GM21717 (cell line): ENCODE results near the gene RAMP3.
"Not testable (repeated sequence)": the region's sequence is repeated elsewhere in the genome, so short reads cannot be mapped to it uniquely, and the experiment has no call there.

Experiments
- ATAC-seq: cut with Tn5 transposase; IDR thresholded peaks from one replicate; pipeline ENCODE4 v1.9.1; 2021; ENCODE audit warnings: mild to moderate bottlenecking, moderate library complexity; ENCODE audit not compliant: unreplicated experiment

Gene RAMP3

DNA sequence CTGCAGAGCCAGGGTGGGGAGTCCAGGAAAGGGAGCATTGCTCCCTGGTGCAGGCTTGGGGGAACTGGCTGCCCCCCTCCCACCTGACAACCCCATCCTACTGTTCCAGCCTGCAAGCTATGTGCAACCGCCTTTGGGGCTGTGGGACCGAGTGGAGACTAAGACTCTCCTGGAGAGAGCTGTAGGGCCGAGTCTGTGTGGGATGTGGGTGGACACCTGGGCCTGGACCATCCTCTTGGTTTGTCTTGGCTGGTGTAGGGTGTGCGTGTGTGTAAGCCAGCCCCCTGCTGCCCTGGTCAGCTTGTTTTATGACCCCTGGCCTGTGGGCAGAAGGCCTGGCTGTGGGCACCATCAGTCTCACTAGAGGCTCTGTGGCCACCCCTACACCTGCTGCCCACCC is 1.6 kb upstream of the RAMP3 start:
- ATAC-seq: no peak

DNA sequence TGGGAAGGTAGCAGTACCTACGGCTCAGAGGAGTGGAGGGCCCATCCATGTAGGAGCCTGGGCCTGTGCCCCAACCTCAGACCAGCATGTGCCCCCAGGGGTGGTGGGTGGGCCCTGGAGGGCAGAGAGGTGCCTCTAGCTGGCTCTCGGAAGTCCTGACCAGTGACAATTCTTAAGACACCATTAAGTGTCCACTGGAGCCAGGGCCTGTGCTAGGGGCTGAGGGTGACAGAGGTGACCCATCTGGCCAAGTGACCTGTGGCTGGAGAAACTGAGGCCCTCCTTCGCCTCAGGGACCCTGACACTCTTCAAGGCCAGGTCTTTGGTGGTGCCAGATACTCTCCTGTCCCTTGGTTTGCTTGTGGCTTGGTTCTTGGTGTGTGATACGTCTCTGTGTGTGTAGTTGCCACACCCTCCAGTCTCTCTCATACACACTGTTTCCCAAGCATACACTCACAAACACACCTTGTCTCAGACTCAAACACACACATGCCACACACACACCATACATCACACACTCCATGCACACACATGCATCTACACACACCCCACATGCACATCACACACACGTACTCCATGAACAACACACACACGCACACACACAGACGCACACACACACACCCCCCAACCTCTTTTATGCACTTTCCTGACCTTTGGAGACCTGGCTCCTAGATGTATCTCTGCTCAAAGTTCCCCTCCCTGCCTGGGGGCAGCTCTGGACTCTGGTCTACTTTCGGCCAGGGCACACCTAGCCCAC is 897 bp upstream of the RAMP3 start:
- ATAC-seq: no peak

DNA sequence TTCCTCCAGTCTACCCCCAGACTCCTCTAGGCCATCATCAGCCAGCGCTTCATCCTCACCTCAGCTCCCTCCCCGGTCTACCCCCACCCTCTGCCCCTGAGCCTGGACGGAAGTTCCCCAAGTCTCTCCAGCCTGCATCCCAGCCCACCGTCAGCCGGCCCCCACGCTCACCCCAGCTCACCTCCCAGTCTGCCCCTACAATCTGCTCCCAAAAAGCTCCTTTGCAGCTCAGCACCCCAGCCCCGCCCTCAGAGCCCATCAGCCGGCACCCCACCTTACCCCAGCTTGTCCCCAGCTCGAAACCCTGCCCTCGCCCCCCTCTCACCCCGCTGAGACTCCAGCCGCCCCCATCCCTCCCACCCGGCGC is 322 bp upstream of the RAMP3 start:
- ATAC-seq: no peak

DNA sequence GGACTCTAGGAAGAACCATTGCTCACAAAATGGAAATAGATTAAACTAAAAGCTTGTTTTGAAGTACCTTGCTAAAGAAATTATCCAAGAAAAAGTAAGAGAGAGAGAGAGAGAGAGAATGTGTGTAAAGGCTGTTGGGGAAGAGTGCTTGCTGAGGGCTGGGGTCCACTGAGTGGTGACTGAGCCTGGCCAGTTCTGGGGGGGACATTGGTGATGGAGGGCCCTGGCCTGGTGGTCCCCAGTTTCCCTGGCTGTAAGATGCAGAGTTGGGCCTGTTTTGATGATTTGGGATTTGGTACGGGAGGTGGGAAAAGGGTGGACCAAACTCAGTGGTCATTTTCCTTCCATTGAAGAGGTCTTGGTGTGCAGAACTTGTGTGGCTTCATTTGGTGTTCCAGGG is 880 bp downstream of the RAMP3 start:
- no peak for ATAC-seq

DNA sequence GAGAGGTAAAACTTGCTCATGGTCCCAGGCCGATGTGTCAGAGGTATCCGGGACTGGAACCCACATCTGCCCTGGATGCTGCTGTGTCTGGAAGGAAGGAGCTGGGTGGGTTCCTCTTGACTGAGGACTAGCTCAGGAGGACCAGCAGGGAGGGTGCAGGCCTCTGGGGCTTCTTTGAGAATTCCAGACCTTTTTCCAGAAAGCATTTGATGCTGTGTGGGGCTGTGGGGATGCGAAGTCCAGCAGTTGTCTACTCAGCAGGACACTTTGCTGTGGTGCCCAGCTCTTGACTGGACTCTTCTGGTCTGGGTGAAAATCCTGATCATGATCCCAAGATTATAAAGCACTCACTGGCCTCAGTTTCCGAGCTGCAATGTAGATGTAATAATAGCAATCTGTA is 1.7 kb downstream of the RAMP3 start:
- no peak for ATAC-seq

DNA sequence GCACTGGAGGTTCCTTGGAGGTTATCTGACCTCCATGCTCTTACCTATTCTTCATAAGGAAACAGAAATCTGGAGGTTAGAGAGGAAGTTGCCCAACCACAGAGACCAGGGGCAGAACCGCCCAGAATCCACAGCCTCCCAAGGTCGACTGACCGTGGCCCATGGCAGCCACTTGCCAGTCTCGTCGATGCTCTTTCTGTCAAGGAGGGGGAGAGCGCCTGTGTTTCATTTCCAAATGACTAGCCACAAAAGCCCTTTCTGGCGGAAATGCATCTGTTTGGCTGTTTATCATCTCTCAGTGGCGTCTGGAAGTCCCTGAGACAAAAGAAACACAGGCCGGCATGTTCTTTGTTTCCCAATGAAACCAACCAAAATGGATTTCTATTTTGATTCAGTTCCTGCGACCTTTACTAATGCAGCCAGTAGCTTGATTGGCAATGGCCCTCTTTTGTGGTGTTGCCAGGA is 2.9 kb downstream of the RAMP3 start:
- peak; percentile 49 for ATAC-seq

DNA sequence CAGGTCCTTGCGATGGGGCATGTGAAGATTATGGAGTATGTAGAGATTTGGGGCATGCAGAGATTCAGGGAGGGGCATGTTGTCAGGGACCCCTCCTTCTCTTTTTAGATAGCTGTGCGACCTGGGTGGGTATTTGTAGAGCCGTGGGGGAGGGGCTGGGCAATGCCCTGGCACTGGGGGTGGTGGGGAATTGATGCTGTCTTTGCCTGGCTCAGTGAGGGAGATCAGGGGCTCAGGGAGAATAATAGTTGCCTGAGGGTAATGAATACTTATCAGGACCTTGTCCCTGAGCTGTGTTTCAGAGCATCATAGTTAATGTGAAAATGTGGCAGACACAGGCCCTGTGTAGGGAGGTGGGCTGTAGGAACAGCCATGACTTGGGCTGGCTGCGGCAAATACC is 3.5 kb downstream of the RAMP3 start:
- ATAC-seq: no peak

DNA sequence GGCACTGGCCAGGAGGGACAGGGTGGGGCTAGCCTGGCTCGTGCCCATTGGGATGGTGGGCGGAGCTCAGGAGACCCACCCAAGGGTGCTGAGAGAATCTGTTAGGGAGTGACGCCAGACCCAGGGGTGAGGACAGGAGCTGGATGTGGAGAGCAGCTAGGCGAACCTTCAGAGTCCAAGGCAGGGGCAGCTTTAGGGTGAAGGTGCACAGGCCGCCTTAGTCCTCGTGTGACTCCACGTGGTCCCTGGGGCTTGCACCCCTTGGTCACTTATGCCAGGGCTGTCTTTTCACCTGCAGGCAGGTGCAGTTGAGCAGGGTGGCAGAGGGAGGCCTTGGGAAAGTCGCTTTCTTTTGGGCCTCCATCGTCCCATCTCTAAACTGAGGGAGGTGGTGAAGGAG is 4.3 kb downstream of the RAMP3 start:
- no peak for ATAC-seq

DNA sequence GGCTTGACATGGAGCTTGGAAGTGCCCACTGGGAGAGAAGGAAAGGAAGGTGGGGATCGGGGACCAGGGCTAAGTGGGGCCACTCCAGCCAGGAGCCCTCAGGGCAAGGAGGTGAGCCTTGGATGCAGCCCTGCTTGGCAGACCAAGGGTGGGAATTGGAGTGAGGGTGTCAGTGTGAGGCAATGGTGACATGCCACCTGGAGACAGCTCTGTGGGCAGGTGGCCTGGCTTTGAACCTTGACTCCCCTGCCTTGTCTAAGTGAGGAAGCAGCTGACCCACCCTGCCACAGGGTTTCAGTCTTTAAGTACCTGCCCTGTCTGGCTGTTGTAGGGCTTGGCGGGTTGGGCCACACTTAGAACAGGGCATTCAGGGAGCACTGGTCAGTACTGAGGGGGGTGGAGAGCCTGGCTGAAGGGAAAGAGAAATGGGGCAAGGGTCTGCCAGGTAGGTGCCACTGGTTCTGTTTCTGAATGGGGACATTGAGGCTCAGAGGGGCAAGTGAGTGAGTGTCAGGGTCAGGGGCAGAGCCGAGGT is 4.8 kb downstream of the RAMP3 start:
- ATAC-seq: no peak

DNA sequence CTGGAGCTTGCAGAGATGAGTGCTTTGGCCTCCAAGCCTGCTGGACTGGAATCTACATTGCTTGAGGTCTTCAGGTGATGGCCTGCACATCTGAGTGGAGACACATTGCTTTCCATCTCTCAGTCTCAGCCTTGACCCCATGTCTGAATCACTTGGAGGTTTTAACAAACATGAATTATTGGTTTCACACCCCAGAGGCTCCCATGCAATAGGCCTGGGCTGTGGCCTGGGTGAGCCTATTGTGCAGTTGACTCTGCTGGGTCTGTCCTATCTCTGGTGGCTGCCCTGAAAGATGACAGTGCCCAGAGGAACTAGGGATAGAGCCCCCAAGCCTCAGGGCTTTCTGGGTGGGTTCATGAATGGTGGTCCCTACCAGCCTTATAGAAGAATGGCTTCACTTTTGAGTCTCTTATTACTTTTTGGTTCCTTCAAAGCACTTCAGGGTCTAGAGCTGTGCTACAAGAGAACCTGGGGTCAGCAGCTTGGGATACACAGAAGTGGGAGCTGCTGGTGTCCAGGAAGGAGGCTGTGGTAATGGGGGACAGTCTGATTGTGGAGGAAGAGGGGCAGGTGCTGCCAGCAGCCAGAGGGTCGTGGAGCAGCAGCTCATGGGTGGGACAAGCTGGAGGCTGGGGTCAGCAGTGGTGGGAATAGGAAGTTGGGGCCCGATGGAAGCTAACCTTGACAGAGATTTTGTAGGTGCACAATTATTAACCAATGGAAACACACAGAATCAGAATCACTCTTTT is 5.5 kb downstream of the RAMP3 start:
- ATAC-seq: no peak

DNA sequence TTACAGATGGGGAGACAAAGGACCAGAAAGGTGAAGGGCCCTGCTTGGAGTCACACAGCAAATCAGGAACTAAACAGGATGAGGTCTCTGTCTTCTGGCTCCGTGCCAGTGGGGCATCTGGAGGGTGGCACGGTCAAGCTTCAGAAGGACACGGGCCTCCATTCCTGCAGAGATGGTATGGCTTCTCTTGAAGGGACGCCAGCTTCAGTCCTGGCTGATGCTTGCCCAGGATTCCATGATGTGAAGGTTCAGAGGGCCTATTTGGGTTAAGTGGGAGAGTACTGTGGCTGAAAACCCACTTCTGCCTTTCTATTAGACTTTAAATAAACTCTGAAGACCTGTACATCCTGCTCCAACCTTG is 6.1 kb downstream of the RAMP3 start:
- no peak for ATAC-seq

DNA sequence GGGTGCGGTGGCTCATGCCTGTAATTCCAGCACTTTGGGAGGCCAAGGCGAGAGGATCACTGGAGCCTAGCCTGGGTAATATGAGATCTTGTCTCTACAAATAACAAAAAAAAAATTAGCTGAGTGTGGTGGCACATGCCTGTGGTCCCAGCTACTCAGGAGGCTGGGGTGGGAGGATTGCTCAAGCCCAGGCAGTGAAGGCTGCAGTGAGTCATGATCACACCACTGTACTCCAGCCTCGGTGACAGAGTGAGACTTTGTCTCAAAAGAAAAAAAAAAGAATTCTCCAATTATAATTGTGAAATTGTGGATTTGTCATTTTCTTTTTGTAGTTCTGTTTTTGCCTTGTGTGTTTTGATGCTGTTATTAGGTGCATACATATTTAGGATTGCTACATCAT is 6.7 kb downstream of the RAMP3 start:
- not testable (repeated sequence) for ATAC-seq

DNA sequence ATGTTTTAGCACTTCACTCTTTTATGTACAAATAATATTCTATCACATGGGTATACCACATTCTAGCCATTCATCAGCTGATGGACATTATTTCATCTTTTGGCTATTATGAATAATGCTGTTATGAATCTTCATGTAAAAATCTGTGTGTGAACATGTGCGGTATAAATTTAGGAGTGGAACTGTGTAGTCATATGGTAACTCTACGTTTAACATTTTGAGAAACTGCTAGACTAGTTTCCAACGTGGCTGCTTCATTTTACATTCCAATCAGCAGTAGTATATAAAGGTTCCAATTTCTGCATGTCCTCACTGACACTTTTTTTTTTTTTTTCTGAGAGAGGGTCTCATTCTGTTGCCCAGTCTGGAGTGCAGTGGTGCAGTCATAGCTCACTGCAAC is 8.3 kb downstream of the RAMP3 start:
- ATAC-seq: no peak

DNA sequence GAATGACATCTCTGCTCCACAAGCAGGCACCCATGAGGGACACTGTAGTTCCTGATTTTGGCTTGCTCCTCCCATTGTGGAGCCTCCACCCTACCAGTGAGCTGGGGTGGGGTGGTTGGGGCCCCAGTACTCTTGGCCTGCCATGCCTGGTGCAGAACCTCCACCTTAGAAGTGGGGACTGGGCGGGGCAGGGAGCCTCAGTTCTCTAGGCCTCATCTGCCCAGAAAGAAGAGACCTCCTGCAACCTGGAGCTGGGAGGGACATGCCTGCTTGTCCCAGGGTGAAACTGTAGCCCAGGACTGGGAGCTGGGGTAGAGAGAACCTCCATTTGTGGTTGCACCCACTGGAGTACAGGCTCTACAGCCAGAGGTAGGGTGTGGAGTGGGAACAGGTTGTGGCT is 14.4 kb downstream of the RAMP3 start:
- ATAC-seq: no peak

DNA sequence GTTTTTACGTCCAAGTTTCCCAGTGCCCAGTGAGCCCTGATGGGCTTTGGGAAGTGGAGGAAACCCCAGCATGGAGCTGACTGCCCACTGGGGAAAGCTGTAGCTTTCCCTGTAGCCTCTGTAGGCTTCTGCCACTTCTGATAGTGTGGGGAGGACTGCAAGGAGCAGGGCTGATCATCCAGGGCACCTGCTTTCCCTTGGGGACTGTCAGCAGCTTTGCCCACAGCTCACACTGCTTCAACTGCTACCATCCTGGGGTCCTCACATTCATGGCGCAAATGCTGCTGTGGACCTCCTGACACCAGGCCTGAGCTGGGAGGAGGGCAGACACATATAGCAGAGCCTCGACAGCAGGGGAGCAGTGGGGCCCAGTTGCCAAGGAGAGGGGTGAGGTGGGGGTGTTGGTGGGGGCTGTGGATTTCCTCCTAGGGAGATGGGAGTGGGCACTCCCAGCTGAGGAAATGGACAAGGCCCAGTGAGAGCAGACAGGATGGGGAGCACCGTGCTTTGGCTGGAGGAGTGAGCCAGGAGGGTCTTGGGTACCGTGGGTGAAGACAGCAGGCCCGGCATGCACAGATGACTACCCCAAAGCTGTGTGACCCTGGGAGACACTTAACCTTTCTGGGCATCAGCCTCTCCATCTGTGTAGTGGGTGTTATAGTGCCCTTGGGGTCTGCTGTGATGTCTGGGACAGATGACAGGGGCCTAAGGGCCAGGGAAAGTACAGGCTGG is 16.2 kb downstream of the RAMP3 start:
- no peak for ATAC-seq

DNA sequence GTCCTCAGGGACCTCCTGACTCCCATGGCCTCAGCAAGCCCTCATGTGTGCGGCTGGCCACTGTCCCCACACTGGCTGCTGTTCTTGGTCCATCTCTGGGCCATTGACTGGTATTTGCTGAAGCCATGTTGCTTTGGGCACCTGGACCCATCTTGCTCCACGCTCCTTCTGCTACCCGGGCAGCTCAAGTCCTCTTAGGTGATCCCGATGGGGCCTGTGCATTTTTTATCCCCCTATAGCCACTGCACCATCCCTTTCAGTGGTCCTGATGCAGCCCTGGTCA is 16.7 kb downstream of the RAMP3 start:
- no peak for ATAC-seq

DNA sequence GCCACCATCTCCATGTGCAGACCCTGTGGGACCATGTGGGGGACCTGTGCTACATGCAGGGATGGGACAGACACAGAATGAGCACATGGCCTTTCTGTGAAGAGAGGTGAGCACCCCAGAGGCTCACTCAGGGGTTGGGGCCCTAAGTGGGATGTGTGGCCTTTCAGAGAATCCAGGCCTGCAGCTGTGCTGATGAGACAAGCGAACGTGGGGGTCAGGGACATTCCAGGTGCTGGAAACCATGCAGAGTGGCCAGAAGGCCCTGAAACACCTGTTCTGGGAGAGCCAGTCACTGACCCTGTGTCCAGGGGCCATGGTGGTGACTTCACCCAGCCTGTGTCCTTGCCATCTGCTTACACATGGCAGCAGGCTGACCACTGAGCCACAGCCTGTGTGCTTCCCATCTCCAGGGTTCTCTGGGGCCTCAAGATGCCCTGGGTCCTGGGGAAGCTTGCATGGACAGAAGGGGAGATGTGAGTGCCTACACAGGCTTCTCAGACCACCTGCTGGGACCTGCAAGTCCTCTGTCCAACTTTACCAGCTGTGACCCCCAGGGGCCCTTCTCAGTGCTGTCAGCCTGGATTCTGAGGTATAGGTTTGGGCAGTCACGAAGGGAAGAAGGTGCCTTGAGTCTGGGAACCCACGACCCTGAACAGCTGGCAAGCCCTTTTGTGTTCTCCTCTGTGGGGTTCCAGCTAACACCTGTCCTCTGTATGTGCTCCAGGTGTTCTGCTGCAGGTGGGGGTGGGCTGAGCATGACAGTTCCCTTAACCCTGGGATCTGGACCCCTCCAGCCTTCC is 17.6 kb downstream of the RAMP3 start:
- no peak for ATAC-seq

DNA sequence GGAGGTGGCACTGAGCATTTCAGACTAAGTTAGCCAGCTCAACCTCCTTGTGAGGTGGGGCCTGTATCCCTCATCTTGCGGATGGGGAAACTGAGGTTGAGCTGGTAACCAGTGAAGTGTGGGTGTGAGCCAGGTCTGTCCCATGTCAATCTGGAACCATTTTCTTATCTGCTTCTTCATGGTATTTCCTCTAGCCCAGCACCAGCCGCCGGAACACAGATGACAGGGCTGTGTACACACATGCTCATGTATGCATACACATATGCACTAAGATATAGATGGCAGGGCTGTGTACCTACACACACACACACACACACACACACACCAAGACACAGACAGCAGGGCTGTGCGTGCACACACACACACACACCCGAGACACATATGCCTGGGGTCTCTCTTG is 18.5 kb downstream of the RAMP3 start:
- ATAC-seq: no peak

DNA sequence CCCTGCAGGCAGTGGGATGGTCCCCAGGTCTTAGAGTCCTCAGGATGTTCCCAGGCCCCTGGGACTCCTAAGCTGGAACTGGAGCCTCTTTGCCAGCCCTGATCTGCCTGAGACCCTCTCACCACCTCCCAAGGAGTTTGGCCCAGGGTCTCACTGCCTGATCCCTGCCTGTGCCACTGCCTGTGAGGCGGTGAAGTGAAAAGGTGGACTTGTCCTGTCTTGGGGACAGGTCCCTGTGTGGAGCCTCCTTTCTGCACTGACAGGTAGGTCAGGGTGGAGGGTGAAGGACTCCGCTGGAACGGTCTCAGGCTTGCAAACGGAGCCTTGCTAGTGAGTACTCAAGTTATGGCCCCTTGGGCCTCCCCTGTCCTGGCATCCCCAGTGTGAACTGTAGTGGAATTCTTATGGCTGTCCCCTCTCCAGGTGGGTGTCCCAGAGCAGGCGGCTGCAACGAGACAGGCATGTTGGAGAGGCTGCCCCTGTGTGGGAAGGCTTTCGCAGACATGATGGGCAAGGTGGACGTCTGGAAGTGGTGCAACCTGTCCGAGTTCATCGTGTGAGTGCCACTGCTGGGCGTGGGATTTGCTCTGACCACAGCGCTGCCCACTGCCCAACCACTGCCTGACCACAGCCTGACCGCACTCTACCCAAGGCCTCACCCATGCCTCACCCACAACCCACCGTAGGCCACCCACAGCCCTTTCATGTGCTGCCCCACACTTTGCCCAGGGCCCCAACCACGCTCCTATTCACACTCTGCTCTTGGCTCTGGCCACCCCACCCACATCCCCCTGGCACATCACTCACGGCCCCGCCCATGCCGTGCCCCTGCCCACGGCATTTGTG is 19.5 kb downstream of the RAMP3 start:
- no peak for ATAC-seq

DNA sequence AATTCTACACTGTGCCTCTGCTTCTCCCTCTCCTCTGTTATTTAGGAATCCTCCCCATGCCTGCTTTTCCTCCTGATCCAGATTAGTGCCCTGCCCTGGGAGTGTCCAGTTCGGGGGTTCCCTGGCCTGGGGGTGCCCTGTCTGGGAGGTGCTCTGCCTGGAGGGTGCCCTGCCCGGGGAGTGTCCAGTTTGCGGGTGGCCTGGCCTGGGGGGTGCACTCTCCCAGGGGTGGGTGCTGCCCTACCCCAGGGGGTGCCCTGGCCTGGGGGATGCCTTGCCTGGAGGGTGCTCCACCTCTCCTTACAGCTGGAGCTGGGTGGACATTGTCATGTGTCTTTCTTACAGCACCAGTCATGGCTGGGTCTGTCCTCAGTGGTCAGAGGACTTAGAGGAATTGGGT is 20.2 kb downstream of the RAMP3 start:
- ATAC-seq: no peak
